SH-SY5Y (cell line): ENCODE measurements around the gene ALOX12B.

ENCODE experiments used
- GATA2 ChIP-seq: IDR thresholded peaks from 2 replicates; pipeline ENCODE4 v1.6.1; 2011; ENCODE audit warnings: mild to moderate bottlenecking, low read depth, low read length
- GATA3 ChIP-seq: IDR thresholded peaks from 2 replicates; pipeline ENCODE4 v1.6.1; 2011; ENCODE audit warnings: low read depth, mild to moderate bottlenecking, low read length, moderate library complexity

DNA sequence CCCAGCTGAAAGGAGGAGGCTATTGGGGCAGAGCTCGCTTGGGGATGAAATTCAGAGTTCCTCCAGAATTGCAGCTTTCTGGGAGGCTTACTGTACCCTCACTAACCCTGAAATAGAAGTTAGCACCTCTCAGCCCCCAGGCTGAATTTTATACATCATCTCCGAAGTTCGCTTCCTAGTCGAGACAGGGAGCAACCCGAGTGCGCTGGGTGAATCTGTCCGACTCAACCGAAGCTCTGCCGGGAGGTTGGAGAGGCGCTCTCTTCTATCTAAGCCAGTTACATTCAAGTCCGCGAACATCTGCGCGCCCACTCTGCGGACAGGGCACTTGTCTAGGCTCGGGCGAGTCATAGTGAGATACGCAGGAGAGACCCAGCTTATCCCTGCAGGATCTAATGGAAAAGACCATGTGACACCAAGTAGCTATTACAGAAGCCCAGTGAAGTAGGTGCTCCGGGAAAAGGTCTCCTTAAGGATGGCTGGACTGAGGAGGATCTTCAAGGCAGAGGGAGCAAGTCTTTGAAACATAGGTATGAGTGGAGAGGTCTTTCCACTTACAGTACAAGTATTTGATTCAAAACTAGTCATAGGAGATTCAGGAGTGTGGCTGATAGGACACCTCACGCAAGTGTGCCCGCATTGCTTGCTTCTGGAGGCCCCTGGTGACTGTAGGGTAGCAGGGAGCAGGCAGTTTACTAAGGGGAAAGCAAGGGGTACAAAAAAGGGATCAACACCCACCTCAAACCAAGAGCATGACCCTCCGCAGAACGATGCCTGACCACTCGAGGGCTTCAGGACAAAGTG is 37.0 kb upstream of the ALOX12B start:
- TF ChIP-seq GATA3: no peak
- TF ChIP-seq GATA2: no peak
